Endothelial cell of umbilical vein (primary cell): ENCODE data around the gene GLT8D1. TPM values are rescaled to one million over a fixed set of nuclear protein-coding genes. Genes with fewer than 3 reads are reported as not detected.

Experiments used
- BruUV-seq: library from RNA; stranded (reverse); fragments of 400-500 nt; replicated peaks from 2 replicates; lab custom pipeline; 2021; lab: Mats Ljungman, UMichigan
- CTCF ChIA-PET: fragments of 300-600, 350-600 bp; sonication (Branson Sonifier 250); formaldehyde crosslinking; loops from one replicate; lab custom pipeline; 2021; ENCODE audit warnings: antibody characterized with exemption, inconsistent platforms; lab: Charles Lee
- POLR2A ChIA-PET: fragments of 300-600, 350-600 bp; sonication (Branson Sonifier 250); formaldehyde crosslinking; loops from one replicate; lab custom pipeline; 2021; ENCODE audit warnings: antibody characterized with exemption, inconsistent platforms; lab: Charles Lee
- DNase-seq: peaks from one replicate; pipeline ENCODE4 v3.0.0-alpha.2; 2011; ENCODE audit warnings: low read depth, low spot score
- FAIRE-seq: peaks from 2 replicates; lab custom pipeline; 2011; peaks lifted over from hg19 to GRCh38; lab: Jason Lieb, UNC
- H2AFZ ChIP-seq: 2 replicates; pipeline ENCODE4 v1.6.0; 2012; ENCODE audit warnings: low read depth, low read length, control low read depth, inconsistent platforms
- H3K27ac ChIP-seq: 2 replicates; pipeline ENCODE4 v1.5.1; 2011; ENCODE audit warnings: low read depth, mild to moderate bottlenecking, control low read depth, low read length, moderate library complexity; ENCODE audit not compliant: insufficient read depth
- H3K27me3 ChIP-seq, 2 experiments: 2 replicates each; pipeline versions ENCODE4 v1.6.0 to v1.6.1; 2011; ENCODE audit warnings: low read length in 2 of 2, mixed read lengths in 1 of 2; ENCODE audit not compliant: control insufficient read depth in 2 of 2, insufficient read depth in 2 of 2
- H3K36me3 ChIP-seq, 2 experiments: 2 replicates in 1 of 2; 3 replicates in 1 of 2; pipeline ENCODE4 v1.5.1; 2011; ENCODE audit warnings: low read length in 2 of 2, mild to moderate bottlenecking in 1 of 2, moderate library complexity in 1 of 2; ENCODE audit not compliant: control insufficient read depth in 2 of 2, insufficient read depth in 2 of 2; ENCODE audit errors: extremely low read depth in 1 of 2
- H3K4me1 ChIP-seq: 3 replicates; pipeline ENCODE4 v1.5.1; 2011; ENCODE audit warnings: mild to moderate bottlenecking, low read length; ENCODE audit not compliant: control insufficient read depth, insufficient read depth; ENCODE audit errors: extremely low read depth
- H3K4me2 ChIP-seq: 2 replicates; pipeline ENCODE4 v1.6.1; 2011; ENCODE audit warnings: low read length, control low read depth, mixed read lengths; ENCODE audit not compliant: insufficient read depth
- H3K4me3 ChIP-seq, 3 experiments: fragments of 200-600 bp in 1 of 3; sonication (generic), shearing (Covaris generic) in 1 of 3; replicated peaks in 1 of 3; 2 replicates each; pipeline ENCODE4 v1.5.1; 2011 to 2016; ENCODE audit warnings: control low read depth in 3 of 3, low read length in 3 of 3, mild to moderate bottlenecking in 2 of 3, inconsistent platforms in 1 of 3, low read depth in 1 of 3, moderate library complexity in 1 of 3; ENCODE audit not compliant: insufficient read depth in 1 of 3
- H3K79me2 ChIP-seq: 2 replicates; pipeline ENCODE4 v1.6.0; 2012; ENCODE audit warnings: low read length, inconsistent platforms; ENCODE audit not compliant: control insufficient read depth, insufficient read depth
- H3K9ac ChIP-seq: replicated peaks from 2 replicates; pipeline ENCODE3; 2011; ENCODE audit warnings: low read length, control low read depth; ENCODE audit not compliant: insufficient read depth; ENCODE audit errors: extremely low read depth
- H3K9me1 ChIP-seq: replicated peaks from 3 replicates; pipeline ENCODE4 v1.6.0; 2011; ENCODE audit warnings: mild to moderate bottlenecking, low read length; ENCODE audit not compliant: control insufficient read depth, insufficient read depth; ENCODE audit errors: extremely low read depth
- H3K9me3 ChIP-seq: replicated peaks from 2 replicates; pipeline ENCODE4 v1.5.1; 2012; ENCODE audit warnings: low read length, inconsistent platforms; ENCODE audit not compliant: control insufficient read depth, insufficient read depth
- H4K20me1 ChIP-seq: replicated peaks from 2 replicates; pipeline ENCODE3; 2011; ENCODE audit warnings: mild to moderate bottlenecking, low read length; ENCODE audit not compliant: control insufficient read depth, insufficient read depth; ENCODE audit errors: extremely low read depth
- EZH2 ChIP-seq: IDR thresholded peaks from 2 replicates; pipeline ENCODE4 v1.6.1; 2012; ENCODE audit warnings: borderline replicate concordance, low read depth, mild to moderate bottlenecking, moderate library complexity, low read length, inconsistent platforms; ENCODE audit not compliant: severe bottlenecking
- FOS ChIP-seq: IDR thresholded peaks from 2 replicates; pipeline ENCODE4 v1.6.1; 2011; ENCODE audit warnings: mild to moderate bottlenecking, low read length, moderate library complexity, borderline replicate concordance; ENCODE audit not compliant: insufficient read depth
- GATA2 ChIP-seq: IDR thresholded peaks from 2 replicates; pipeline ENCODE4 v1.7.0; 2011; ENCODE audit warnings: low read depth, mild to moderate bottlenecking, moderate library complexity, mixed read lengths, low read length; ENCODE audit not compliant: insufficient read length, insufficient read depth
- JUN ChIP-seq: IDR thresholded peaks from 2 replicates; pipeline ENCODE4 v1.6.1; 2011; ENCODE audit warnings: borderline replicate concordance, low read depth; ENCODE audit not compliant: insufficient read length, insufficient read depth
- MYC ChIP-seq: IDR thresholded peaks from one replicate; pipeline ENCODE4 v1.6.1; 2011; ENCODE audit warnings: mild to moderate bottlenecking, low read depth, low read length
- POLR2A ChIP-seq: IDR thresholded peaks from 2 replicates; pipeline ENCODE4 v1.6.1; 2012; ENCODE audit warnings: low read depth, mild to moderate bottlenecking, control low read depth, low read length
- POLR2AphosphoS5 ChIP-seq: IDR thresholded peaks from 2 replicates; pipeline ENCODE4 v1.6.1; 2012; ENCODE audit warnings: low read depth, mild to moderate bottlenecking, control low read depth, low read length, moderate library complexity; ENCODE audit not compliant: insufficient read depth
- dilution Hi-C: fragments of 300-500 bp; cut with MboI; formaldehyde crosslinking; loops from one replicate; pipeline ENCODE4 v1.15.0; 2019; ENCODE audit warnings: low sequenced_read_pairs; ENCODE audit not compliant: extremely low pct_ligation_motif_present
- intact Hi-C: fragments of 100-400 bp; cut with micrococcal nuclease; formaldehyde crosslinking; loops from one replicate; pipeline ENCODE4 v1.10.0; 2022
- polyA plus RNA-seq, 4 experiments: library from polyadenylated mRNA; depleted of rRNA in 3 of 4; stranded (reverse) in 3 of 4; unstranded in 1 of 4; fragments of >200 nt; gene quantifications; 2 replicates each; pipeline versions ENCODE4 v1.2.1 to v1.2.3, GENCODE V29; 2011 to 2012; ENCODE audit warnings: missing spikeins in 1 of 4
- total RNA-seq: library from RNA; stranded (reverse); gene quantifications from 2 replicates; pipeline ENCODE4 v1.2.3, GENCODE V29; 2021
- TF ChIP-seq, protein P1 (sequence below), 2 donors: IDR thresholded peaks; 1 replicate in 1 of 2; 2 replicates in 1 of 2; pipeline ENCODE4 v1.5.1; 2011; ENCODE audit warnings: low read length in 2 of 2, mild to moderate bottlenecking in 2 of 2, moderate library complexity in 2 of 2, control low read depth in 1 of 2, inconsistent platforms in 1 of 2, low read depth in 1 of 2; ENCODE audit not compliant: insufficient read depth in 1 of 2; ENCODE audit errors: extremely low read depth in 1 of 2
- TF ChIP-seq, protein P2 (sequence below): IDR thresholded peaks from 2 replicates; pipeline ENCODE4 v1.6.1; 2011; ENCODE audit not compliant: insufficient read depth, insufficient read length

The GLT8D1 gene
- total and polyA plus RNA-seq, 2 donors (not counting 3 experiments of a cell fraction or from before 2014, with no cell fraction given), result 63.7 to 73.5 TPM

- dilution Hi-C loops (no loop called here), intact Hi-C loops (loop anchor here (10.0 kb wide), 1 partner anchor 213 kb away; no protein-coding TSS in a partner anchor)
- FAIRE-seq (no peak), DNase-seq (no peak)
- ChIA-PET POLR2A (no interaction called here), CTCF (no interaction called here)
- no peaks in the 10 kb centered on the region for H3K9me3 ChIP-seq
- peaks cover 35 to 41% of the 10 kb centered on the region in 2 experiments for H3K36me3 ChIP-seq
- H3K9me1 ChIP-seq, result no peaks in the 10 kb centered on the region
- peaks cover 2% of the 10 kb centered on the region for H4K20me1 ChIP-seq
- BruUV-seq, result no TSS peak
- H3K4me1 ChIP-seq, result peaks cover 18% of the 10 kb centered on the region
- TF ChIP-seq, protein P1, sequence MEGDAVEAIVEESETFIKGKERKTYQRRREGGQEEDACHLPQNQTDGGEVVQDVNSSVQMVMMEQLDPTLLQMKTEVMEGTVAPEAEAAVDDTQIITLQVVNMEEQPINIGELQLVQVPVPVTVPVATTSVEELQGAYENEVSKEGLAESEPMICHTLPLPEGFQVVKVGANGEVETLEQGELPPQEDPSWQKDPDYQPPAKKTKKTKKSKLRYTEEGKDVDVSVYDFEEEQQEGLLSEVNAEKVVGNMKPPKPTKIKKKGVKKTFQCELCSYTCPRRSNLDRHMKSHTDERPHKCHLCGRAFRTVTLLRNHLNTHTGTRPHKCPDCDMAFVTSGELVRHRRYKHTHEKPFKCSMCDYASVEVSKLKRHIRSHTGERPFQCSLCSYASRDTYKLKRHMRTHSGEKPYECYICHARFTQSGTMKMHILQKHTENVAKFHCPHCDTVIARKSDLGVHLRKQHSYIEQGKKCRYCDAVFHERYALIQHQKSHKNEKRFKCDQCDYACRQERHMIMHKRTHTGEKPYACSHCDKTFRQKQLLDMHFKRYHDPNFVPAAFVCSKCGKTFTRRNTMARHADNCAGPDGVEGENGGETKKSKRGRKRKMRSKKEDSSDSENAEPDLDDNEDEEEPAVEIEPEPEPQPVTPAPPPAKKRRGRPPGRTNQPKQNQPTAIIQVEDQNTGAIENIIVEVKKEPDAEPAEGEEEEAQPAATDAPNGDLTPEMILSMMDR (IDR thresholded peaks at IDR 0.05; ENCODE audit: extremely low read depth in 1 of 2, insufficient read depth in 1 of 2, low read depth in 1 of 2, low read length in 2 of 2), result no peak
- TF ChIP-seq JUN (no peak), POLR2A (no peak), MYC (no peak), FOS (no peak), GATA2 (no peak), POLR2AphosphoS5 (no peak), EZH2 (no peak)
- TF ChIP-seq, protein P2, sequence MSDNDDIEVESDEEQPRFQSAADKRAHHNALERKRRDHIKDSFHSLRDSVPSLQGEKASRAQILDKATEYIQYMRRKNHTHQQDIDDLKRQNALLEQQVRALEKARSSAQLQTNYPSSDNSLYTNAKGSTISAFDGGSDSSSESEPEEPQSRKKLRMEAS, result no peak
- no peak overlapping the region for H3K27ac ChIP-seq
- peaks cover 71% of the 10 kb centered on the region for H3K79me2 ChIP-seq
- no peak overlapping the region for H3K4me2 ChIP-seq
- H3K27me3 ChIP-seq, result no peaks in the 10 kb centered on the region
- H3K4me3 ChIP-seq, result no peak overlapping the region
- no peak overlapping the region for H2AFZ ChIP-seq
- no peak overlapping the region for H3K9ac ChIP-seq
These were observed 17.3 kb downstream of the GLT8D1 start for GRCh38 chr3:52688266-52688665.
